NCI-H524 (cell line): ENCODE results near the gene TMEM221.

ENCODE experiments used
- DNase-seq, 2 experiments: peaks; one replicate each; lab custom pipeline; 2025; lab: John Stamatoyannopoulos, UW

The TMEM221 gene

DNA sequence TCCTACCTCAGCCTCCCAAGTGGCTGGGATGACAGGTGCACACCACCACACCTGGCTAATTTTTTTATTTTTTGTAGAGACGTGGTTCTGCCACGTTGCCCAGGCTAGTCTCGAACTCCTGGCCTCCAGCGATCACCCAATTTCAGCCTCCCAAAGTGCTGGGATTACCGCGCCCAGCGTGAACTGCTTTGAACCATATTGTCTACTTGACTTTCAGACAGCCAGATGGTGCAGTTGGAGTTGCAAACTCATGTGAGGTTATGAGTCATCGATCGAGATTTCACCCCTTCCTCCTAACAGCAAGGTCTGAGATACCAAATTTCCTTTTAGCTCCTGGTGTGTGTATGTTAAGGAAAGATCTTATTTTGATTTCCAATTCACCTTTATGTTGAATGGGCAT, 24.6 kb upstream of the TMEM221 start:
- peak; percentile 62 to 87 for DNase-seq

DNA sequence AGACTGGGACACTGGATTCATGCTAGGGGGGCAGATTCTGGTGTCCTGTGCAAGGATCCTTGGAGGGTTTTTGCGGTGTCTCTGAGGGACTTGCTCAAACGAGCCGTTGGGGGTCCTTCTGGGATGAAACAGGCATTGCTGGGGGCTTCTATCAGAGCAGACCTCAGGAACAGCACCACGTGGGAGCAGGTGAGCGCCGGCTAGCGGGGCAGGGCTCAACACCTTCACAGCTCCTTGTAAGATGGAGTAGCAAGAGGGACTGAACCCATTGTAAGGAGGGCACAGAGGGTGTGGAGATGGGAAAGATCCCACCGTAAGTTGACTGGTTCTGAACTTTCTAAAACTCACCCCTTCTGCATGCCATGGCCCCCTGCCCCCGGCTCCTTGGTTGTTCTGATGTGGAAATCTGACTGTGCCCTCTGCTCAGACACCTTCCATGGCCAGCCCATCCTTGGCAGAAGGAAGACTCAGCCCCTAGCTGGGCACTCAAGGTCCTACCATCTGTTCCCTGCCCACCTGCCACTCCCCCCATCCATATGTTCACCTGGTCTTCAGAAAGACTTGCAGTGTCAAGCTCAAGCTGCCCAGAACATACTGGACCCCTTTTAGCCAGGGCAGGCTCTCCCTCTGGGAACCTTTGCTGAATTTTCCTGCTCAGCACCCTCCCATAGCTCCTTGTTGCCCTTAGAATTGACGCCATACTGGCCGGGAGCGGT, 23.1 kb upstream of the TMEM221 start:
- peak; percentile 95 to 98 for DNase-seq

DNA sequence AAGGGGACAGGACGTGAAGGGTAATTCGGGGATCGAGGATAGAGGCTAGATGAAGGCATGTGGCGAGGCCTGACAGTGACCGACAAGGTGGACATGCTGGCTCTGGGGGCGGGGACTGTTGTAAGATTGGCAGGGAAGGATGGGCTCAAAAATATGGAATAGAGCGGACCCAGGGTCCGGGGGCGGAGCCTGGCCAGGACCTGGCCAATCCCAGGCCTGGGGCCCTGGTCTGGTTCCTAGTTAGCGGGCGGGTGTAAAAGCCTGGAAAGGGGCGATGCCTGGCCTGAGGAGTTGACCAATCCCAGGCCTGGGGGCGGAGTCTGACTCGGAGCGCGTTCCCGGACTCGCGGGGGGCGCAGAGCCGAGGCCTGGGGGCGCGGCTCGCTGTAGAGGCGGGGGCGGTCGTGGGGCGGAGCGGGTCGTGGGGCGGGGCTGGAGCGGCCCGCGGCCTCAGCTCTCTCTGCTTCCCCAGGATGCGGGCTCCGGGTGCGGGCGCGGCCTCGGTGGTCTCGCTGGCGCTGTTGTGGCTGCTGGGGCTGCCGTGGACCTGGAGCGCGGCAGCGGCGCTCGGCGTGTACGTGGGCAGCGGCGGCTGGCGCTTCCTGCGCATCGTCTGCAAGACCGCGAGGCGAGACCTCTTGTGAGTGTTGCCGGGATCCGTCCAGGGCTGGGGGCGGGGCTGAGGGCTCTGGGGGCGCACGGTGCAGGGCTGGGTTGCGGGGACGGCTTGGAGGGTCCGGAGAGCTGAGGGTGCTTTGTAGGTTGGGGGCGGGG, 21.8 kb upstream of the TMEM221 start, which contains the start of gene SLC27A1:
Gene SLC27A1 (plus strand): TSS at position 457 of the 774 bp plus-strand sequence. CDS start 17 bp downstream, at position 474.
- peak; percentile 99 to 100 for DNase-seq

DNA sequence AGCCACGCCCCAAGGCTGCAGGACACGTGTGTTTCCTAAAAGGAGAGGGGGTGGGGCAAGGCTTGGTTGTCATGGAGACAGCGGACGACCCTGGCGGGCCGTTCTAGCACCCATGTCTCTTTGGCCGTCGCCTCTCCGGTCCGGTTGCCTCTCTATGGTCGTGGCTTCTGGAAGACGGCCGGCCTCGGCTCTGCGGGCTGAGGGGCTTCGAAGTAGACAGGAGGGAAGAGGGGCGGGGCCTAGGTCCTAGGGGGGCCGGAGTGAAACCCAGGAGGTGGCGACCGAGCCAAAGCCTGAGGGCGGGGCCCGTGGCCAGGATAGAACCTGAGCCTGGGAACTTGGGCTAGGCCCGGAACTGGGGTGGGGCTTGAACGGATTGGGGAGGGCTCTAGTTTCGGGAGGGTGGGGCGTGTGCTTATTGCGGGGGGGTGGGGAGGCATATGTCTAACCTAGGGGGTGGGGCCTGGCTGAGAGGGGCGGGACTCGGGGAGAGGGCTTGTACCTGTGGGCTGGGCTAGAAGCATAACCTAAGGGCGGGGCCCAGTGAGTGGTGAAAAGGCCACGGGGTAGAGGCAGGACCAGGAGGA, 21.1 kb upstream of the TMEM221 start:
- peak; percentile 98 to 99 for DNase-seq

DNA sequence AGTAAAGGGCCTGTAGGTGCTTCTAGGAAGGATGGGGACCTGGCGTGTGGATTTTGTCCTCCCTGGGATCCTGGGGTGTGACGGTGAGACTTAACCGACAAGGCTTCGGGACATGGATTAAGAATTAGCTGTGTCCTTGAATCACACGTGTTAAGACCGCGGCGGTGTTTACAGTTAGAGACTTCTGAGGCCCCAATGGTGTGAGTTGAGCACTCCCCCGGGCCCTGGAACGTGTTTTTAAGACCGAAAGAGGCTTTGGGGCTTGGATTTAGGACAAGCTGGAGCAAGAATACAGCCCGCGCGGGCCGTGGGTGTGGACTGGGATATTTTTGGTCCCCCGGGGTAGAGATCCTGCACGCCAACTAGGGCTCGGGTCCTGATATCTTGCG, 20.6 kb upstream of the TMEM221 start:
- peak in 1 of 2 experiments; percentile 82 for DNase-seq

DNA sequence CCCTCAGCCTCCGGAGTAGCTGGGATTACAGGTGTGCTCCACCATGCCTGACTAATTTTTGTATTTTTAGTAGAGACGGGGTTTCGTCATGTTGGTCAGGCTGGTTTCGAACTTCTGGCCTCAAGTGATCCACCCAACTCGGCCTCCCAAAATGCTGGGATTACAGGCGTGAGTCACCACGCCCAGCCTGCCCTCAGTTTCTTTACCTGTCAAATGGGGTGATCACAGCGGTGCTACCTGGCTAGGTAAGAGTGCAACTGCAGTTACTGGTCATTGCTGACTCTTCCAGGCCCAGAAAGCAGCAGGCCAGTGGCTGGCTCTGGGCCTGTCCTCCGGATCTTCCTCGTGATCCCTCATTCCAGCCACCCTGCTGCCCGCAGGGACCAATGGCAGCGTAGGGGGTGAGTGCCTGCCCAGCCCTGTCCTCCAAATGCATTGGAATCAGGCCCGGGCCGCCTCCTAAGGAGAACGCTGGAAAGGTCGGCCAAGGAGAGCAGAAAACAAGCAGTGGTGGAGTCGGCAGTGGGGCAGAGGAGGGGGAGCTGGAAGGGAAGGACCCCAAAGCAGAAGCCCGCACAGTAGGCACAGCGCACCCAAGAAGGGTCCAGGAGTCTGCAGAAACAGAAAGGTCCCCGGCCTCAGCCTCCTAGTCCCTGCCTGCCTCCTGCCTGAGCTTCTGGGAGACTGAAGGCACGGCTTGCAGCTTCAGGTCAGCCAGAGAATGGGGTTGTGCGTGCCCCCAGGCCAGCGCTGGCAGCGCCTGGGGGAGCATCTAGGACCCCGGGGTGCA, 20.0 kb upstream of the TMEM221 start:
- DNase-seq, result no peak

DNA sequence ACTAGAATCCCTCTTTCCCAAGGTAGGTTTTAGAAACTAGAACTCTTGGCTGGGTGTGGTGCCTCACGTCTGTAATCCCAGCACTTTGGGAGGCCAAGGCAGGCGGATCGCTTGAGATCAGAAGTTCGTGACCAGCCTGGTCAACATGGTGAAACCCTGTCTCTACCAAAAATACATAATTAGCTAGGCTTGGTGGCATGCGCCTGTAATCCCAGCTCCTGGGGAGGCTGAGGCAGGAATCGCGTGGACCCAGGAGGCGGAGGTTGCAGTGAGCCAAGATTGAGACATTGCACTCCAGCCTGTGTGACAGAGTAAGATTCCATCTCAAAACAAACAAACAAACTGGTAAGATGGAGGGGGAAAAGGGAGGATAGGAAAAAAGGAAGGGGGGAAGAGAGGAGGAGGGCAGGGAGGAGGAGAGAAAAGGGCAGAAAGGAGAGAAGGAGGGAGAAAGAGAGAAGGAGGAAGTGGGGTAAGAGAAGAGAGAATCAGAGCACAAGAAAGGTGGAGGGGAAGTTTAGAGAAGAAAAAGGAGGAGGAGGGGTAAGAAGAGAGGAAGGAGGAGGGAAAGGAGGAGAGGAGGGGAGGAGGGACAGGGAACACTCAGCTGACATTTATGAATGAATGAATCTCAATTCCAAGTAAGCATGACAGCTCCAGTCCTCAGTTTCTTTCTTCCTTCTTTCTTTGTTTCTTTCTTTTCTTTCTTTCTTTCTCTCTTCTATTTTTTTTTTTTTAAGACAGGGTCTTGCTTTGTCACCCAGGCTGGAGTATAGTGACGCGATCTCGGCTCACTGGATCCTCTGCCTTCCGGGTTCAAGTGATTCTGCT, 19.2 kb upstream of the TMEM221 start:
- DNase-seq, result no peak

DNA sequence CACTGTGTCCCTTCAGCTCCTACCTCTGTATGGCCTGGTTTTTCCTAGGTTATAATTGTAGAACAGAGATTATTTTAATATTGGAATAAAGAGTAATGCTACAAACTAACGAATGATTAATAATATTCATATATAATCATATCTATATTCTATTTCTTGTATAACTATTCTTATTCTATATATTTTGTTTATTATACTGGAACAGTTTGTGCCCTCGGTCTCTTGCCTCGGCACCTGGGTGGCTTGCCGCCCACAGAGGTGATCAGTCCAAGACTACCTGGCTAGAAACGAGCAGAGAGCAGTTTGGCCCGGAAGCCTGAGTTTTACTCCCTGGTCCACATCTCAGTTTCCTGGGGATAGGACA, 18.0 kb upstream of the TMEM221 start:
- no peak for DNase-seq

DNA sequence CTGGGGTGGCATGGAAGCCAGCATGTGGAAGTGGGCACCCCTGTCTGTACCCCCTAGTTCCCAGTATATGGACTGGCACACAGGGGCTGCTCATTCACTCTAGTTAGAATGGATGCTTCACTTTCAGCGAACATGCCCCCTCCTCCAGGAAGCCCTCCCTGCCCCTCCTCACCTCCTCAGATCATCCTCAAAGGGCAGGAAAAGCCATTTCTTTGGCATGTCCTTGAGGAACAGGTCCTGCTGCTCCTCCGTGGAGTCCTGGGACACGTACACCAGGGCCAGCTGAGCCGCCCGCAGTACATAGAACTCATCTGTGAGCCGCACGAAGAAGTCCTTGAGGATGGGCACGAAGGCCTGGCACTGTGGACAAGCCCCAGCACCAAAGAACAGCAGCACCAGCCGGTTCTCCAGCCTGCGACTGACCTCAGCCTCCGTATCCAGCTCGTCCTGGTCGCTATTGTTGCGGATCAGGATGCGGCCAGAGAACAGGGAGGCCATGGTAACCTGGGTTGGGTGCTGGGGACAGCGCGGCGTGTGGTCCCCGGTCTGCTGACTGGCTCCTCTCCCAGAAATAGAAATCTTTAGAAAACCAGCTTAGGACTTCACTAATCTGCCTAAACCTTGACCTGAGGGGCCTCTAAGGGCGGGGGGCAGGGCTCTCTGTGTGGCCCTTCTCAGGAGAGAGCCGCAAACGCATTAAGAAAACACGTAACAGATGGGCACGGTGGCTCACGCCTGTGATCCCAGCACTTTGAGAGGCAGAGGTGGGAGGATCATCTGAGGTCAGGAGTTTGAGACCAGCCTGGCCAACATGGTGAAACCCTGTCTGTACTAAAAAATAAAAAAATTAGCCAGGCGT, 12.1 kb upstream of the TMEM221 start, which contains the start of gene NXNL1:
Gene NXNL1 (minus strand): TSS at position 555 of the 859 bp plus-strand sequence. CDS start 57 bp downstream, at position 498.
- DNase-seq, result peak in 1 of 2 experiments; percentile 25

DNA sequence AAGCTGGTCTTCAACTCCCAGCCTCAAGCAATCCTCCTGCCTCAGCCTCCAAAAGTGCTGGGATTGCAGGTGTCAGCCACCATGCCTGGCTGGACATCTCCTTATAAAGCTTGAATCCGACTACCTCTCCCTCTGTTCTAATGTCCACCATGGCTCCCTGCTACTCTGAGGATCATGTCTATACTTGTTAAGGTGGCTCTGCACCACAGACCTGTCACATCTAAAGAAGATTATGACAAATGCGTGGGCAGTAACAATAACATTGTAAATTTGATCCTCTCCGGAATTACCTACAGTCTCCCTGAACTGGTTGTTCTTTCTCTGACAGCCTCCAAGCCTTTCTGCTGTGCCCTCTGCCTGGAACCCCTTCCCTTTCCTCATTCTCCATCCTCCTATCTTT, 10.5 kb upstream of the TMEM221 start:
- no peak for DNase-seq

DNA sequence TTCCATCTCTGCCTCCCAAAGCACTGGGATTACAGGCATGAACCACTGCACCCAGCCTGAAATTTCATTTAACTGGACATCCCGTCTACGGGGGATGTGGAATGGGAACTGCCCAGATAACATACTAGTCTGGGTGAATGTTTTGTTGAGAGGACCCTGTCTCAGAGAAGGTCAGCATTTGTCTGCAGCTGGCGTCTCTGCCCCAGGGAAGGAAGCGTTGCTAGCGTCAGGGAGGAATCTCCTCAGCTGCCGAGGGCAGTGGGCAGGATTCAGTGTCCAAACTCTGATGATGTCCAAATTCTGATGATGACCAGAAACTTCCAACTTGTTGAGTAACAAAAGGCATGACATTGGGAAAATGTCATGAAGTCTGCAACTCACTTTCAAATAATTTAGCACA, 9.1 kb upstream of the TMEM221 start:
- DNase-seq, result no peak

DNA sequence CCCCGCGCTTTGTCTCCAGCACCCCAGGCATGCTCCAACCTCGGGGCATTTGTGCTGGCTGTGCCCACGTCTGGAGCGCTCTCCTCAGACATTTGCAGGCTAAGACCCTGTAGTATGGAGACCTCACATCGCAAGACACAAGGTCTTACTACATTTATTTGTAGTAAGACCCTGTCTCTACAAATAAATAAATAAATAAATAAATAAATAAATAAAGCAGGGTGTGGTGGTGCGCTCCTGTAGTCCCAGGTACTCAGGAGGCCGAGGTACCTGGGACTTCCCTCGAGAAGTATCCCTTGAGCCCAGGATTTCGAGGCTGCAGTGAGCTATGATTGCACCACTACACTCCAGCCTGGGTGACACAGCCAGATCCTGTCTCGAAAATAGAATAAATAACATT, 7.7 kb upstream of the TMEM221 start:
- DNase-seq, result no peak

DNA sequence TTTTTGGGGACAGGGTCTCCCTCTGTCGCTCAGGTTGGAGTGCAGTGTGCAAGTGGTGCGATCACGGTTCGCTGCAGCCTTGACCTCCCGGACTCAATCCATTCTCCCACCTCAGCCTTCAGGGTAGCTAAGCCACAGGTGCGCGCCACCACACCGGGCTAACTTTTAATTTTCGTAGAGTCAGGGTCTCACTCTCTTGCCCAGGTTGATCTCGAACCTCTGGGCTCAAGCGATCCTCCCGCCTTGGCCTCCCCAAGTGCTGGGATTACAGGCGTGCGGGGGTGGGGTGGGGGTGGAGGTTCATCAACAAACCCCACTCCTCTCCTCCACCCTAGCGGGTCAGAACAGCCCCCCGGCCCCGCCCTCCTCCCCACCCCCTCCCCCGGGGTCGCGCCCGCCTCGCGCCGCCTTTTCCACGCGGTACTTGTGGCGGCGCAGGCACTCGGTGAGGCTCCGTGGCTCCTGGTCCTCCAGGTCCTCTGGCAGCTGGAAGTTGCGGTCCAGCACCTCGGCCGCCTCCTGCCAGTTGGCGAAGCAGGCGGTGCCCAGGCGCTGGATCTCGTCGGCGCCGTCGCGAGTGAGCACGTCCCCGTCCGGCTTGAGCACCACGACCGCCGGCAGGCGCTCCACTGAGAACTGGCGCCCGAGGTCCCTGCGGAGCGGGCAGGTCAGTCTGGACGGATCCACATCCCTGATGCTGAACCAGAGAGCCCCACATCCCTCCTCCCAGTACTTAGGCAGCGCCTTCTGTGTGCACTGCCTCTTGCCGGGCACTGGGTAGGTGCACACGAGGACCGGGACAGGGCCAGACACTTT, 7.0 kb upstream of the TMEM221 start:
- DNase-seq, result peak; percentile 20 to 62

DNA sequence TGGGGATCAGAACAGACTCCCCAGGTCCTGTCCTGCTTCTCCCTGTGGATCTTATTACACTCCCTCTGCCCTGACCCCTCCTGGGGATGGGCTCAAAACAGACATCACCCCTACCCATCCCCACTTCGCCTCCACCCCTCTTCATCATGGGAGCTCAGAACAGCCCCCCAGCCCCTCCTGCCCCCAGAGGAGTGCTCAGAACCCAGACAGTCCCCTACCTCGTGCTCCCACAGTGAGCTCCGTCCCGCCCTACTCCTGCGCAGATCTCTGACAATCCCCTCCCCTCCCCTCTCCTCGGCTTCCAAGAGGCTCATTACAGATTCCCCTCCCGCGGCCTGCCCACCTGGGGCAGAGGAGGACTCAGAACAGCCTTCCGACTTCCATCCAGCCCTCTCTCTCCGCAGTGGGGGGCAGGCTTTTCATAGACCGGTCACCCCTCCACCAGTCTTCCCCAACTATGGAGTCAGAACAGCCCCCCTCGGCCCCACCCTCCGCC, 6.2 kb upstream of the TMEM221 start:
- peak; percentile 55 to 67 for DNase-seq

DNA sequence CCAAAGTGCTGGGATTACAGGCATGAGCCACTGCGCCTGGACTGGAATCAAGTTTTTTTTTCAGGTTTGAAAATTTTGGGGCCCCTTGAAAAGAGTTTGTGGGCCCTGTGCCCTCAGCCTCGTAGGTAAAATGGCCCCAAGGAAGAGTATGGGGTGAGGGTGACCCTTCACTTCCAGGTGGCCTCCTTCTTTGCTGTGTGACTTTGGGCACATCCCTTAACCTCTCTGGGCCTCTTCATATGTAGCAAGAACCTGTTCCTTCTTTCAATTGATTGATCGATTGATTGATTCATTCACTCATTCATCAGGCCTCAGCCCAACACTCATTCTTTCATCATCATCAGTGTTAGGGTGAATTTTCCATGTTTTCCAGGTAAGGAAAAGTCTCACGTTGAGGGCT, 3.4 kb upstream of the TMEM221 start:
- DNase-seq, result no peak

DNA sequence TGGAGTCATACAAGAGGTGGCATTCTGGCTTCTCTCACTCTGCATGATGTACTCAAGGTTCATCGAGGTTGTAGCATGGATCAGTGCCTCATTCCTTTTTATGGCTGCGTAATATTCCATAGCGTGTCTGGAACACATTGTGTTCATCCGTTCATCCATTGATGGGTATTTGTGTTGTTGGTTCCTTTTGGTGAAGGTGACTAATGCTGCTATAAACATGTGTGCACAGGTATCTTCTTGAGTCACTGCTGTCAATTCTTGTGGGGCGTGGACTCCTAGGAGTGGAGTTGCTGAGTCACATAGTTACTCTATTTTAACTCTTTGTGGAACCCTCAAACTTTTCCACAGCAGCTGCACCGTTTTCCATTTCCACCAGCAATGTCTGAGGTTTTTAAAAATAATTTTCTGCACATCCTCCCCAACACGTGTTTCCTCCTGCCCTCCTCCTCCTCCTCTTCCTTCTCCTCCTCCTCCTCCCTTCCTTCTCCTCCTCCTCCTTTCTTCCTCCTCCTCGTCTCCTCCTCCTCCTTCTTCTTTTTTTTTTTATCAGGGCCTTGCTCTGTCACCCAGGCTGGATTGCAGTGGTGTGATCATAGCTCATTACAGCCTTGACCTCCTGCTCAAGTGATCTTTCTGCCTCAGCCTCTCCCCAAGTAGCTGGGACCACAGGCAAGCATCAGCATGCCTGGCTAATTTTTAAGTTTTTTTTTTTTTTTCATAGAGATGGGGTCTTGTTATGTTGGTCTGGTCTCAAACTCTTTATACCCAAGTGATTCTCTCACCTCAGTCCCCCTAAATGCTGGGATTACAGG, 2.0 kb upstream of the TMEM221 start:
- no peak for DNase-seq

DNA sequence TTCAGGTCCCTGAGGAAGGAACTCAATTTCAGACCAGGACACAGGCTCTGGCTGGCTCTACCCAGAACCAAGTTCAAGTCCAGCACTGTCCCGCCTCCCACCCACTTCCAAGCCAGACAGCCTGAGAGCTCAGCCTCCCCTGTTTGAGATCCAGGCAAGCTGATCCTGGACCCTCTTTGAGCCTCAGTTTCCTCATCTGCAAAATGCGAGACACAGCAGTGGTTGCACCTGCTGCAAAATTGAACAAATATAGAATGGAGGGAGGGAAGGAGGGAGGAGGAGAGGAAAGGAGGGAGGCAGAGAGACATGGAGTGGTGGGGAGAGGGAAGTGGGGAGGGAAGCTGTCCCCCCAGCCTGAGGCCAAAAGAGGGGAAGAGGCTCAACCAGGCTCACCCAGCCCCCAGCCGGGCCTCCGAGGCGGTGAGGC, 751 bp downstream of the TMEM221 start:
- DNase-seq, result no peak

DNA sequence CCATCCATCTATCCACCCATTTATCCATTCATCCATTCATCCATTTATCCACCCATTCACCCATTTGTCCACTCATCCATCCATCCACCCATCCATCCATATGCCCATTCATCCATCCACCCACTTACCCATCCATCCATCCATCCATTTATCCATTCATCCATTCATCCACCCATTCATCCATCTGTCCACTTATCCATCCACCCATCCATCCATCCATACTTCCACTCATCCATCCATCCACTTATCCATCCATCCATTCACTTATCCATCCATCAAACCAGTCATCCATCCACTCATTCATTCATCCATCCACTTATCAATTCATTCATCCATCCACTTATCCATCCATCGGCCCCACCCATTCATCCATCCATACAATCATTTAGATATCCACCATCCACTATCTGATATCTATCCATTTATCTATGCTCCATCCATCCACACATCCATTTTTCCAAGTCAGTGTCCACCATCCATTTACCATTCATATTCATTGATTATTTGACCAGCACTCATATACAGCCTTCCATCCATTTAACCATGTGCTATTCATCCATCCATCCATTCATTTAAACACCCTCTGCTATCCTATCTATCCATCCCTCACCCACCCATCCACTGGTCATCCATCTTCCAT, 2.8 kb downstream of the TMEM221 start:
- no peak for DNase-seq
